ENCODE measurements around the gene RAB9A.

DNA sequence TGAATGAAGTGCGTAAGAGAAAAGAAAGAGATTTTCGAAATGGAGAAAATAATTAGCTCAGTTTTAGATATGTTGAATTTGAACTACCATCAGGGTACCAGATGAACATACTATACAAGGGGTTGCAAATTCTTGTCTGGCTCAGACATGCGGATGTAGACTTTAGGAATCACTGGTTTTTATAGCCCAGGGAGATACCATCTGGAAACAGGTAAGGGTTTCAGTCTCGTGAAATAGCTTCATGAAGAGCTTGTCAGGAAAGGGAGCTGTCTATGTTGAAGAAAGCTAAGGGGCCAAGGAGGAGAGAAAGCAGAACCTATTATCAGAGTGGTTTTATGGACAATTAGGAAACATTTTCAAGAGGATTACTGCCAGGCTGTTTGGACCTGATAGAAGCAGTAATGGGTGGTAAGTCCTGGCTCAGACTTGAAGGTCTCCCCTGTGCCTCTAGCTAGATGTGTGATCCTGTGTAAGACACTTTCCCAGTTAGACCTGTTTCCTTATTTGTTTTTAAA is 6.7 kb downstream of the RAB9A start:
- TF ChIP-seq, protein P1, sequence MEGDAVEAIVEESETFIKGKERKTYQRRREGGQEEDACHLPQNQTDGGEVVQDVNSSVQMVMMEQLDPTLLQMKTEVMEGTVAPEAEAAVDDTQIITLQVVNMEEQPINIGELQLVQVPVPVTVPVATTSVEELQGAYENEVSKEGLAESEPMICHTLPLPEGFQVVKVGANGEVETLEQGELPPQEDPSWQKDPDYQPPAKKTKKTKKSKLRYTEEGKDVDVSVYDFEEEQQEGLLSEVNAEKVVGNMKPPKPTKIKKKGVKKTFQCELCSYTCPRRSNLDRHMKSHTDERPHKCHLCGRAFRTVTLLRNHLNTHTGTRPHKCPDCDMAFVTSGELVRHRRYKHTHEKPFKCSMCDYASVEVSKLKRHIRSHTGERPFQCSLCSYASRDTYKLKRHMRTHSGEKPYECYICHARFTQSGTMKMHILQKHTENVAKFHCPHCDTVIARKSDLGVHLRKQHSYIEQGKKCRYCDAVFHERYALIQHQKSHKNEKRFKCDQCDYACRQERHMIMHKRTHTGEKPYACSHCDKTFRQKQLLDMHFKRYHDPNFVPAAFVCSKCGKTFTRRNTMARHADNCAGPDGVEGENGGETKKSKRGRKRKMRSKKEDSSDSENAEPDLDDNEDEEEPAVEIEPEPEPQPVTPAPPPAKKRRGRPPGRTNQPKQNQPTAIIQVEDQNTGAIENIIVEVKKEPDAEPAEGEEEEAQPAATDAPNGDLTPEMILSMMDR (conservative IDR thresholded peaks at IDR 0.05; ENCODE audit: low read length) = no peak
- no peak for TF ChIP-seq EZH2phosphoT487 (IDR thresholded peaks at IDR 0.05; ENCODE audit: borderline replicate concordance, low read depth, low read length)

Data from OCI-LY7 (cell line).